HG02981 (cell line): Measurements from ENCODE around the gene GID8.

Source experiments
- ATAC-seq: cut with Tn5 transposase; IDR thresholded peaks from one replicate; pipeline ENCODE4 v1.9.1; 2021; ENCODE audit warnings: mild to moderate bottlenecking, moderate library complexity; ENCODE audit not compliant: unreplicated experiment

GID8 gene

DNA sequence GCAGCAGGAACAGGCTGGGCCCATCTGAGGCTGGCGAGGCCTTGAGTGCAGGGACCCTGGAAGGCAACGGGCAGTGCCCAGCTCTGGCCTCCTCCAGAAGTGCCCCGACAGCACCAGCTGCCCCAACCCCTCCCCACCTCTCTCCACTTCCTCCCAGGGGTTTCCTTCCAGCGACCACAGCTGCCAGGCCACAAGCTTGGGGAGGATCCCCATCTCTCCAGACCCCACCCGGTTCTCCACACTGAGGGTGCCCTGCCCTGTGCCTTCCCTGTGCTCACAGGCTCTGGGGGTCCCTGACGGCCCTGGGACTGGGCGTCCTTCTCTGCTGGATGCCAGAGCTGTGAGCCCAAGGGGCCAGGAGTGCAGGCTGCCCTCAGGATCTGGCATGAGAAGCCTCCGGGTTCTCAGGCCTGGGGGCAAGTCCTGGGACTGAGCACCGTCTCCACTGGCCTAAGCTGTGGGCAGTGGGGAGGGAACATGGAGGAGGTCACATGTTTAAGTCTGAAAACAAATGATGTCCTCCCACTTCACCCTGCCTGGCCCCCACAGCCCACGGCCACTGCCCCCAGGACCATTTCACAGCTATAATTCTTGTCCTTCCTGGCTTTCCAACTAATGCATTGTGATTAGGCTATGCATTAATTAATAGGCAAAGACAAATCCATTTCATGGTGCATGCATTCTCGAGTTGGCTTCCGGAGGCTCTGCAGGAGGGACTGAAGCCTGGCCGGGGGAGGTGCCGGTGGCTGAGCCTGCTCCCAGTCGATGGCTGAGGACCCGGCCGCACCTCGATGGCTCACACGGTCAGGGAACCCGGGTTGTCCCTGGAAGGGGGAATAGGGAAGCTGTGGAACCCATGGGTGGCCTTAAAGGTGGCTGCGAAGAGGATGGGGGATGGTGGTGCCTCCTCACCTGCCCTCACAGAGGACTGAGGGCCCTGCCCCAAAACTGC lies 44.5 kb downstream of the GID8 start:
- no peak for ATAC-seq

DNA sequence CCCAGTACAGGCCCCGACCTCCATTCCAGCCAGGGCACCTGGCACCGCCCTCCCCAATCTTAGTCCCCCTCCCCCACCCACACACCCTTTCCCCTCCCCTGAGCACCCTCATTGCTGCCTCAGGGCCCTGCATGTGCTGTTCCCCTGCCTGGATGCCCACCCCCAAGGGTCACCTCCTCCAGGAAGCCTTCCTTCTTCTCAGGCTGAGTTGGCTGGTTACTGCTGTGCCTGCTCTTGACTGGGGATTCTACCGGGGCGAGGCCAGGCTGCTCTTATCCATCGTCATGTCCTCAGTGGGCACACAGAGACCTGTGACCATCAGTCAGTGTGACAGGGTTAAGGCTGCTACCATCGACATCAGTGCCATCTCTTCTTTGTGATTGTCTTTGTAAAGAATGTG lies 45.3 kb downstream of the GID8 start:
- no peak for ATAC-seq

DNA sequence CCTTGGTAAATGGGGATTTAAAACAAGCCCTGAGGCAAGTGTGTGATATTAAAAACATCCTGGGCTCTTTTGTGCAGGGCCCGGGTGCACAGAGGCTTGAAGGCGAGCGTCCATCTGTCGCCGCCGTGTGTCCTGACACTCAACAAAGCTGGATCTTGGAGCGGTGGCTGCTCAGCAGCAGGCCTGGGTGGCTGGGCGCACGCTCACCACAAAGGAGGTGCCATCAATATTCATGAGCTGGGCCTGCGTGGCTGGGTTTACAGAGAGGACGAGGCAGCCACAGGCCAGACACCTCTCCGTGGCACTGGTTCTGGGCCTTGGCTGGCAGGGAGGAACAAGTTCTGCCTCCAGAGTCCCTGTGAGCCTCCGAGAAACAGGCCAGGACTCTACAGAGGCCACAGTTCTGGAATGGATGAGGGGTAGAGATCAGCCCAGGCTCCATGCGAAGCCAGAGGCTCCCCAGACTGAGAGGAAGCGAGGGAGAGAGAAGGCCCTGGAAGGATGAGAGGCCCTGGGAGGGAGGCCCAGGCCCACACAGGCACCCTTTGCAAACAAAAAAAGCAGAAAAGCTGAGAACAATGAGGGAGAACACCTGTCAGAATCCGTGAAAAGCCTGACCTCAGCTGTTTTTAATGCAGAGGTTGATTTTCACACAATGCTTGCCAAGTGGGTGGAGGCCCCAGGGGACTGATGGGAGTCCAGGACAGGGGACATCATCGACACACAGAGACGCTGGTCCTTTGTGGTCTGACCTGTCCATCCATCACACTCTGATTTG lies 46.9 kb downstream of the GID8 start:
- no peak for ATAC-seq

DNA sequence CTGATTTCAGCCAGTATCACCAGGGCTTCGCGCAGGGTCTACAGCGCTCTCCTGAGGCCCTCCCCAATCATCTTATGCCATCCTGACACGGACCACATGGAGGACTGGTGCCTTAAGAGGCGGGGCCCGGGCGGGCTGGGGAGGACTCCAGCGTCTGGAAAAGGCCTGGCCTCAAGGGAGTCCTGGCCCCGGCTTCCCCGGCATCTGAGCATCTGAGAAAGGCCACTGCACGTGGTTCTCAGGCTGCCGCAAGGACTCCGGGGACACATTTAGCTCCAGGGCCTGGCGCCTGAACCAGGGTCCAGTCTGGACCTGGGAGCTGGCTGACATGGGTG lies 47.5 kb downstream of the GID8 start:
- no peak for ATAC-seq

DNA sequence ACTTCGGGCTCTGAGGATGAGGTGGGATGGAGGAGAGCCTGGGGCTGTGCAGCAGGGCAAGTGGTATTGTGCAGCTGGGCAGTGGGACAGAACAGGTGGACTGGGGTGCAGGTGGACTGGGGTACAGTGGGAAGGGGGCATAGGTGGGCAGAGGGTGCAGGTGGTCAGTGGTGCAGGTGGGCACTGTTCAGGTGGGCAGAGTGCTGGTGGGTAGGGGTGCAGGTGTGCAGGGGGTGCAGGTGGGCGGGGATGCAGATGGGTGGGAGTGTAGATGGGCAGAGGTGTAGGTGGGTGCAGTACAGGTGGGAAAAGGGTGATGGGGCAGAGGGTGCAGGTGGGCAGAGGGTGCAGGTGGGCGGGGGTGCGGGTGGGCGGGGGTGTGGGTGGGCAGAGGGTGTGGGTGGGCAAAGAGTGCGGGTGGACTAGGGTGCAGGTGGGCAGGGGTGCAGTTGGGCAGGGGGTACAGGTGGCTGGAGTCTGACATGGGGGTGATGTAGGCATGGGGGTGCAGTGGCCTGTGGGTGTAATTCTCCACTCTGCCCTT lies 48.4 kb downstream of the GID8 start:
- no peak for ATAC-seq

DNA sequence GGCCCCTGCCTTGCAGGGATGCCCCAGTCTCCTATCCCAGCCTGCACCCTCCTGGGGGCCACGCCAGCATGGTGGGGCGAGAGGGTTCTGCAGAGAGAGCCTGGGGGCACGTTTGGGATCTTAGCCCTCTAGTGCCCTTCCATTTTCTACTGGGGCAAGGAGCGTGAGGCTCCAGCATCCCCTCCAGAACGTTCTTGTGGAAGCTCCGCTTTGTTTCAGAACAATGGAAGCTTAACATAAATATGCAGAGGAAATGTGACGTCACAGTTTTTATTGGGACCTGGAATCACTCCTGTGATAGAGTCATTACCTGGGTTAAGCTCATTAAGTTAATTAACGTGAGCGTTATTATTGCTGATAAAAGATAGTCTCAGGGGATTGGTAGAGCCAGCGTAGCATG lies 49.2 kb downstream of the GID8 start:
- ATAC-seq: no peak

DNA sequence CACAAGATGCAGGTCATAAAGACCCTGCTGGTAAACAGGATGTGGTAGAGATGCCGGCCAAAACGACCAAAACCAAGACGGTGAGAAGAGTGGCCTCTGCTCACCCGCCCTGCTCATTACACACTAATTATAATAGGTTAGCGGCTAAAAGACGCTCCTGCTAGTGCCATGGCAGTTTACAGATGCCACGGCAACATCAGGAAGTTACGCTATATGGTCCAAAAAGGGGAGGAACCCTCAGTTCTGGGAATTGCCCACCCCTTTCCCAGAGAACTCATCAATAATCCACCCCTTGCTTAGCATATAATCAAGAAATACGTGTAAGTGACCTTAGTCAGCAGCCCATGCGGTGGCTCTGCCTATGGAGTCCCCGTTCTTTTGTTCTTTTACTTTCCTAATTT lies 51.3 kb downstream of the GID8 start:
- ATAC-seq: no peak

DNA sequence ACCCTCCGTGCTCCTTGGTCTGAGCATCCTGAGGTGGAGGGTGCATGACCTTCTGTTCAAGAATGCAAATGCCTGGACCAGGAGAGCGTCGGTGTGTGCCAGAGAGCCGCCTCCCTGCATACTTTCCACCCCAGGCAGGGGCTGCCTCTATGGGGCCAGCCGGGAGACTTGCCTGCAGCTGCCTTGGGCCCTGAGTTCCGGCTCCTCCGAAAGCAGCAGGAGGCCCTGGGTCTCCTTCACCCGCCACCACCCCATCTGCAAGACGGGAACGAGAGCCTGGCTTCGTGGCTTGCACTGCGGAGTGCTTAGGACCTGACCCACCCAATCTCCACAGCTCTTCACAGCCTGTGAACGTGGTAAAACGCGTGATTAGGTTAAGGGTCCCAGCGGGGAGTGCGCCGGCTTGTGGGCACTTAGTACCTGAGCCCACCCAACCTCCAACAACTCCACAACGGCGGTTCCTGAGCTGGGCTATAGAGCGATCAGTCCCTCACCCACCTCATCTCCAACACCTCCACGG lies 52.4 kb downstream of the GID8 start:
- ATAC-seq: no peak

DNA sequence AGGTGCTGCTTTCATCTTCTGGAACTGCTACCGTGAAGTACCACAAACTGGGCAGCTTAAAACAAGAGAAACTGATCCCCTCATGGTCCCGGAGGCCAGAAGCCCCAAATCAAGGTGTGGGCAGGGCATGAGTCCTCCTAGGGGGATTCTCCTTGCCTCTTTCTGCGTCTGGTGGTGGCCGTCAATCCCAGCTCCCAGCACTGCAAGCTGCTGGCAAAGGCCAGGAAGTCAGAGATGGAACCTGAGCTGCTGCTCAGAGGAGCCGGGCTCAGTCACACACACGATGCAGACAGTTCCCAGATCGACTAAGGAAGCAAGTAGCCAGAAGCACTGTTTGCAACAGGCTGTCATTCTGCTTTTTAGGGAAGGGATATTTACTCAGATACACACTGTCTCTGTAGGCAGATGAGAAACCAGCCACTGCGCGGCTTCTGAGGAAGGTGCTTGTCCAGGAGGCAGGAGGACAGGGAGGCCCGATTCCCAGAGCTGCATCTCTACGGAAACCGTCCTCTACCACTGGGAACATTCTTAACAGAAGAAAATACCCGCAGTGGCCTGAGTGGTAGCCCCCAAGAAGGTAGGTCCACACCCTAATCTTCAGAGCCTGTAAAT lies 53.4 kb downstream of the GID8 start:
- no peak for ATAC-seq

DNA sequence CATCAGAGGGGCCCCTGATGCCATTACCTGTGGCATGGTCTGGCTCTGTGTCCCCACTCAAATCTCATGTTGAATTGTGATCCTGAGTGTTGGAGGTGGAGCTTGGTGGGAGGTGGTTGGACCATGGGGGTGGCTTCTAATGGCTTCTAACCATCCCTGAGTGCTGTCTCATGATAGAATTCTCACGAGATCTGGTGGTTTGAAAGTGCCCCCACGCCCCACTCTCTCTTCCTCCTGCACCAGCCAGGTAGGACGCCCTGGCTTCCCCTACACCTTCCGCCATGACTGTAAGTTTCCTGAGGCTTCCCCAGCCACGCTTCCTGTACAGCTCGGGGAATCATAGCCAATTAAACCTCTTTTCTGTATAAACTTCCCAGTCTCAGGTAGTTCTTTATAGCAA lies 53.9 kb downstream of the GID8 start:
- ATAC-seq: no peak

DNA sequence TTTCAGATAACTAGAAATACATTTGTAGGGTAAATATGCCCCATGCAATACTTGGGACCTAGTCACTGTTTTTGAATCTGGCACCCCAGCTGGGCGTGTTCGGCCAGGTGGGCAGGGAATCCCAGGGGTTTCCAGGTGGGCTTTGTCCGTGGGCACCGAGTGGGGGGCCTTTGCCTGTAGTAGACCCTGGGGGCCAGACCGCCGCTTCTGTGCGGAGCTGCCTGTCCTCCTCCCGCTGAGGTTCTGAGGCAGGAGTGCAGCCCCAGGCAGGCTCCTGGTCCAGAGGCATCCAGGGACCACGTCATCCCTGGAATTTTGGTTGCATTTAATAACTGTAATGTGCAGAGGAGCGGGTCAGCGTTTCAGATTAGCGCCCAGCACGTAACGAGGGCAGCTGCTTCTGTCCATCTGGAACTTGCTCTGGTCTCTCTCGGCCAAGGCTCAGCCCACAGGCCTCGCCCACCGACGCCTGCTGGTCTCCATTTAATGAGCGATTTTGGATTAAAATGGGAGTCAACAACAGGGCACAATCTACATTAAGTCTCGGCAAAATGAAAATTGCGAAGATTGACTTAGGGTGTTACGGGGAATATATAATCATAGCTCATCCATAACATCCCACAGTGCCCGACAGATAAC lies 56.0 kb downstream of the GID8 start:
- ATAC-seq: no peak

DNA sequence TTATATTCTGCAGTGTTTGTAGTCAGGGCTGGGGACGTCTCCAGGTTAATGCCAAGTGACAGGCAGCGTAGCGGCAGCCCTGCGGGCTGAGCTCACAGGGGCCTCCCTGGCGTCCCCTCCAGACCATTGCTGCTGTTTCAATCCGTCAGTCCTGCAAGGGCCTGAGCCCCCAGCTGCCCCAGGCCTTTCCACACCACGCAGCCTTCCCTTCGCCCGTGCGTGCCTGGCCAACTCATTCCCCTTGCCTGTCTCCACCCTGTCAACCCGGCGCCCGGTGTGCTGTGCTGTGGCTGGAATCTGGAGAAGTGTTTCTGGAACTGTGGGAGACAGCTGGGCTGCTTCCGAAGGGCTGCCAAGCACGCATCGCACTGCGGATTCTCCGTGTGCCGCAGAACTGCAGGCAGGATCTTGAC lies 56.9 kb downstream of the GID8 start:
- ATAC-seq: no peak

DNA sequence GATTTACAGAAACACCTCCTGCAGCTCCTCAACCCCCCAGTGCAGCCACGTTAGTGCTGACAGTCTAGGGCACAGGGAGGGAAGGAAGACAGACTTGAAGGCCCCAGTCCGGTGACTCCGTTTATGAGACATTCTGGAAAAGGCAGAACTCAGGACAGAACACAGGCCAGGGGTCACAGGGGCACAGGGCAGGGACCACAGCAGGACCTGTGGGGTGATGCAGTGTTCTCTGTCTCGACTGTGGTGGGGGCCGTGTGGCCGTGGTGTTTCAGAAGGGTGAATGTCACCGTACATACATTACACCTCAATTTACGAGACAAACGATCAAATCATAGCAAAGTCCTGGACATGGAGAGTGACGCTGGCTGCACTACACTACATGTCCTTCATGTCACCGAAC lies 57.5 kb downstream of the GID8 start:
- ATAC-seq: no peak

DNA sequence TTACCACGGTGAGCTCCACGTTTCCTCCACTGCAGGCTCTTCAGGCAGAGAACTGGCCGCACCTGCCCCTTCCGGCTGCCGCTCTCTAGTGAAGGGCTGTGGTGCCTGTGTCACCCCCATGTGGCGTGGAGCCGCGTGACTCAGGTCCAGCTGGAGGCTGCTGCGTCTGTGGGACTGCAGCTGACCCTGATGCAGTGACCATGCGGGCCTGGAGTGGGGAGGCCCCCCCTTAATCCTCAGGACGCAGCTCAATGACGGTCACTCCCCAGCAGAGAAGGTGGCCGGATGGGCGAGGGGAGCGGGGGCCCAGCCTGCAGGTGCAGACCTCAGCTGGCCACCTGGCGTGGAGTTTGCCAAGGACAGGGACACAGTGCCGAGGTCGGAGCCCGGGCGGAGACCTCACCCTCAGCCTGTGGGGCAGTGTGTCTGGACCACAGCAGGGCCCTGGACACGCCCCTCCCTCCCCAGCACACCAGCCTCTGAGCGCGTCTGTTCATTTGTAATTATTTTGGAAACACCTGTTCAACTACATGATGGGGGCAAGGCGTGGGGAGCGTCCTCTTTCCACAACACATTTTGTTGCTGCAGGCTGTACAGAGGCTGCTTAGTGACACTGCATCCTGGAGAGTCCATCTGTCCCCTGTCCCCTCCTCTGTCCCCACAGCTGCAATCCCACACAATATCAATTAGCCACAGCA lies 58.1 kb downstream of the GID8 start:
- ATAC-seq: no peak

DNA sequence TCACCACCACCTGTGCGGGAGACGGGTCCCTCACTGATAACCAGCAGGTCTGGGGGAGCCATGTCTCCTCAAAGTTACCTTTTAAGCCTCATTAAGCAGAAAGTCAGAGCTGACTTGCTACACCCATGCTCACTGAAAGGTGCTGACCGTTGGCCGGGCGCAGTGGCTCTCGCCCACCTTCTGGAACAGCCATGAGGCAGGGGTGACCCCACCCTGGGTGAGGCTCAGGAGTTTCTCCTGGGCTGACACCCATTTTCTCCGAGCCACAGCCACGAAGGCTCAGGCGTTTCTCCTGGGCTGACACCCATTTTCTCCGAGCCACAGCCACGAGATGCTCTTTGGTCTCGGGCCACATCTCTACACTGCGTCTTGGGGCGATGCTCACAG lies 58.6 kb downstream of the GID8 start:
- no peak for ATAC-seq

DNA sequence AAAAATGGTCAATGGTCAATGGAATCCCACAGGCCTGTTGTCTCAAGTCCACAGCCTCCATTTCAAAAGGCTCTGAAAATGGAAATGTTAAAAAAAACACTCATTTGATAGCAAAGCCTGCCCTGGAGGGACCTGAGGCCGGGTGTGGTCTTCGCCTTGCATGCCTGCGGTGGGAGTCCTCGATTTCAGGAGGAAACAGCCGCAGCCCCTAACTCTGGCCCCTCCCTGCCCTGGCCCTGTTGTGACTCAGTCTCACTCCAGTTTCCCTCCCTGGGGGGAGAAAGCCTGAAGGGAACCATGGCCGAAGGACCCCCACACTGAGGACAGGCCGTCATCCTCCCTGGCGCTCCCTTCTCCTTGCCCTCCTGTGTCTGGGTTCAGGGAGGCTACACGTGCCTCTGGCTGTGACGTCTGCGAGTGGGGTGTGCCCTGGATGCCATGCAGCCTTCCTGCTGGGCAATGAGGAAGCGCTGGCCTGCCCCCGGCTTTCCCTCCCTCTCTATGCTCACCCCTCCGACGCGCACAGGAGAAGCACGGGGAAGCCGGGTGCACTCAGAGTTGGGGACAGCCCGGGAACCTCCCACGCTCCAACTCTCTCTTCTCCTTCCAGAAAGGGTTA lies 59.6 kb downstream of the GID8 start:
- ATAC-seq: no peak
